GM23248 (cell line): ENCODE data around the gene INTS2. TPM values are rescaled to one million over a fixed set of nuclear protein-coding genes. Genes with fewer than 3 reads are reported as not detected.

Experiments used
- DNase-seq: peaks from one replicate; pipeline ENCODE4 v3.0.0-alpha.2; 2015
- H2AFZ ChIP-seq: fragments of 200-600 bp; sonication (generic); 2 replicates; pipeline ENCODE4 v1.6.1; 2016; ENCODE audit warnings: antibody characterized with exemption
- H3F3A ChIP-seq: fragments of 200-600 bp; sonication (generic); 2 replicates; pipeline ENCODE4 v1.6.1; 2016; ENCODE audit warnings: mild to moderate bottlenecking, antibody characterized with exemption, mixed run types; ENCODE audit not compliant: insufficient read depth
- H3K27ac ChIP-seq: fragments of 200-600 bp; sonication (generic); 2 replicates; pipeline ENCODE4 v1.5.1; 2016; ENCODE audit warnings: mild to moderate bottlenecking
- H3K27me3 ChIP-seq: fragments of 200-600 bp; sonication (generic); replicated peaks from 2 replicates; pipeline ENCODE4 v1.6.1; 2016; ENCODE audit warnings: mild to moderate bottlenecking; ENCODE audit not compliant: insufficient read depth
- H3K36me3 ChIP-seq: fragments of 200-600 bp; sonication (generic); 2 replicates; pipeline ENCODE4 v1.6.1; 2016; ENCODE audit warnings: low read depth, mild to moderate bottlenecking
- H3K4me1 ChIP-seq: fragments of 200-600 bp; sonication (generic); 2 replicates; pipeline ENCODE4 v1.6.1; 2016; ENCODE audit warnings: mild to moderate bottlenecking; ENCODE audit not compliant: insufficient read depth
- H3K4me2 ChIP-seq: fragments of 200-600 bp; sonication (generic); one replicate; pipeline ENCODE4 v1.6.1; 2016; ENCODE audit warnings: mild to moderate bottlenecking; ENCODE audit not compliant: unreplicated experiment
- H3K4me3 ChIP-seq: fragments of 200-600 bp; sonication (generic); 2 replicates; pipeline ENCODE4 v1.5.1; 2016; ENCODE audit warnings: mild to moderate bottlenecking
- H3K79me2 ChIP-seq: fragments of 200-600 bp; sonication (generic); 2 replicates; pipeline ENCODE4 v1.6.1; 2016; ENCODE audit warnings: mild to moderate bottlenecking; ENCODE audit not compliant: insufficient read depth
- H3K9ac ChIP-seq: fragments of 200-600 bp; sonication (generic); 2 replicates; pipeline ENCODE4 v1.6.1; 2016; ENCODE audit warnings: mild to moderate bottlenecking
- H3K9me2 ChIP-seq: fragments of 200-600 bp; sonication (generic); 2 replicates; pipeline ENCODE4 v1.6.1; 2016; ENCODE audit warnings: mixed run types, mild to moderate bottlenecking, moderate library complexity; ENCODE audit not compliant: insufficient read depth
- H3K9me3 ChIP-seq: fragments of 200-600 bp; sonication (generic); one replicate; pipeline ENCODE4 v1.6.1; 2017; ENCODE audit warnings: low read depth
- H4K20me1 ChIP-seq: fragments of 200-600 bp; sonication (generic); 2 replicates; pipeline ENCODE4 v1.6.0; 2016; ENCODE audit not compliant: insufficient read depth
- EZH2 ChIP-seq: fragments of 200-600 bp; sonication (generic); IDR thresholded peaks from 2 replicates; pipeline ENCODE4 v1.6.1; 2018; ENCODE audit warnings: antibody characterized with exemption, mild to moderate bottlenecking; ENCODE audit not compliant: insufficient read depth, poor library complexity, severe bottlenecking
- EZH2phosphoT487 ChIP-seq: fragments of 200-600 bp; sonication (generic); IDR thresholded peaks from 2 replicates; pipeline ENCODE4 v1.6.1; 2018; ENCODE audit warnings: antibody characterized with exemption, moderate library complexity, mild to moderate bottlenecking, low read depth; ENCODE audit not compliant: insufficient read depth
- WGBS, 2 experiments: methylation state at CpG; one replicate each; pipeline ENCODE4 v1.1.6; 2015 to 2017; ENCODE audit warnings: low lambda C conversion rate in 2 of 2, low coverage in 1 of 2; ENCODE audit errors: missing lambda C conversion rate in 2 of 2; 5-methylcytosine and 5-hydroxymethylcytosine counted together
- in situ Hi-C: fragments of 300-500 bp; cut with MboI; formaldehyde crosslinking; loops from 2 replicates; pipeline ENCODE4 v1.15.0; 2020
- polyA plus RNA-seq: library from polyadenylated mRNA; unstranded; fragments of >200 nt; fragmentation: Nextera tagmentation; extraction: Ambion mirVana; gene quantifications from 2 replicates; pipeline ENCODE4 v1.2.1, GENCODE V29; 2016
- total RNA-seq: library from RNA; depleted of rRNA; stranded (reverse); fragments of >200 nt; shearing (Covaris generic); gene quantifications from 2 replicates; pipeline ENCODE4 v1.2.3, GENCODE V29; 2014

The INTS2 gene
- total and polyA plus RNA-seq, 2 experiments from 2014 or later: 3.2 to 7.8 TPM

DNA sequence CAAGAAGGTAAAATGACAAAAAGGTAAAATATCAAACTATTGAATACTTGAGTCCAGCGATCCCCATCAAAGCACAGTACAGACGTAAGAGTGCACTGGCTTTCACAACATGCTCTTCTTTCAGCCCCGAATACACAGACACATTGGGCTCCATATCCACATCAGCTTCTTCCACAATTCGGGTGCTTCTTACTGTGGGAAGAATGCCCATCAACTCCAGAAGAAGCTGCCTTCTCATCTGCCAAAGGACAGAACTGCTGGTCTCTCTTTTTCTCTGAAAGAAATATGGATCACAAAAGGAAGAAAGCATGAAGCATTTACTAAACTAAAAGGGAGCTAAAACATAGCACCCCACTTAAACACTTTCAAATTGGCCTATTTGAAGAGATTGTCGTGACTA is 20.4 kb downstream of the INTS2 start:
- Histone ChIP-seq H3K9ac (no peak overlapping the region), H4K20me1 (no peaks in the 10 kb centered on the region), H3K4me2 (no peak overlapping the region), H3K27me3 (no peaks in the 10 kb centered on the region), H3K36me3 (peaks cover 44% of the 10 kb centered on the region), H3K9me3 (no peaks in the 10 kb centered on the region), H3K27ac (no peak overlapping the region), H3K4me3 (no peak overlapping the region), H3K9me2 (no peaks in the 10 kb centered on the region), H2AFZ (no peak overlapping the region), H3F3A (no peaks in the 10 kb centered on the region), H3K4me1 (no peaks in the 10 kb centered on the region), H3K79me2 (no peaks in the 10 kb centered on the region)
- TF ChIP-seq EZH2phosphoT487 (no peak), EZH2 (no peak)
- WGBS, 2 experiments: 94 to 95% methylated on average over 5 of the region's 5 CpGs
- in situ Hi-C loops: no loop called here
- no peak for DNase-seq

DNA sequence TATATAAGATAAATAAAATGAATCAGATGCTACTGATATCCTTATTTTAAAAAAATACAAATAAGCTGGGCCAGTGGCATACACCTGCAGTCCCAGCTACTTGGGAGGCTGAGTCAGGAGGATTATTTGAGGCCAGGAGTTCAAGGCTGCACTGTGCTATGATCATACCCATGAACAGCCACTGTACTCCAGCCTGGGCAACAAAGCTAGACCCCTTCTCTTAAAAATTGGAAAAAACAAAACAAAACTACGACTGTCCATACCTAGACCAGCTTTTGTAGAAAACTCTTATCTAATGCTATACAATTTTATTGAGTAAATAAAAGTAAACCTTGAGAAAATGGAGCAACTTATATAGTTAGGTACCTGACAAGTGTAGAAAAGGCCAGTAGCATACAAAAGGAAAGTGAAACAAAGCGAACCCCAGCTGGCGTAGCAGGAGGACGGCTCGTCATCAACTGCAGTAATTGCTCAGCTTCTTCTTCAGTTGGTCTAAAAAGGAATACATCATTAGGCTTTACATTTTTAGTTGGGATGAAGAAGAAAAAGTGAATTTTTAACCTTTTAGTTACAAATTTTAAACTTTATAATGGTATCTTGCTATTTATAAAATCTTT is 23.6 kb downstream of the INTS2 start:
- Histone ChIP-seq H3K27me3 (no peaks in the 10 kb centered on the region), H3K4me1 (no peaks in the 10 kb centered on the region), H4K20me1 (no peaks in the 10 kb centered on the region), H3K9ac (no peak overlapping the region), H3K27ac (no peak overlapping the region), H3K36me3 (peaks cover 32% of the 10 kb centered on the region; the same call in 1 of the 2 replicates), H3K79me2 (no peaks in the 10 kb centered on the region), H3K4me3 (no peak overlapping the region), H3F3A (no peaks in the 10 kb centered on the region), H3K9me2 (no peaks in the 10 kb centered on the region), H3K9me3 (no peaks in the 10 kb centered on the region), H2AFZ (no peak overlapping the region), H3K4me2 (no peak overlapping the region)
- in situ Hi-C loops: no loop called here
- TF ChIP-seq EZH2phosphoT487 (no peak), EZH2 (no peak)
- 95 to 97% methylated on average over 5 of the region's 5 CpGs for WGBS, 2 experiments
- DNase-seq: no peak

GRCh38 chr17:61903251-61903650 is 24.5 kb downstream of the INTS2 start:
- in situ Hi-C loops: no loop called here
- peaks cover 29% of the 10 kb centered on the region; the same call in 1 of the 2 replicates for H3K36me3 ChIP-seq
- no peak overlapping the region for H3K27ac ChIP-seq
- H3K4me2 ChIP-seq: no peak overlapping the region
- no peaks in the 10 kb centered on the region for H3K27me3 ChIP-seq
- H3K4me1 ChIP-seq: no peaks in the 10 kb centered on the region
- H3K9me2 ChIP-seq: no peaks in the 10 kb centered on the region
- no peak overlapping the region for H3K4me3 ChIP-seq
- TF ChIP-seq EZH2phosphoT487 (no peak), EZH2 (no peak)
- no peaks in the 10 kb centered on the region for H3F3A ChIP-seq
- 95 to 99% methylated on average over 3 of the region's 3 CpGs for WGBS, 2 experiments
- no peaks in the 10 kb centered on the region for H3K9me3 ChIP-seq
- no peak overlapping the region for H3K9ac ChIP-seq
- no peaks in the 10 kb centered on the region for H4K20me1 ChIP-seq
- no peak for DNase-seq
- H3K79me2 ChIP-seq: no peaks in the 10 kb centered on the region
- no peak overlapping the region for H2AFZ ChIP-seq

GRCh38 chr17:61897548-61898180 is 30.1 kb downstream of the INTS2 start:
- Histone ChIP-seq H3K36me3 (peaks cover 10% of the 10 kb centered on the region; the same call in 1 of the 2 replicates), H3K79me2 (no peaks in the 10 kb centered on the region), H3K9me2 (no peaks in the 10 kb centered on the region), H3F3A (no peaks in the 10 kb centered on the region), H3K27me3 (no peaks in the 10 kb centered on the region), H3K27ac (no peak overlapping the region), H3K9me3 (no peaks in the 10 kb centered on the region), H4K20me1 (no peaks in the 10 kb centered on the region), H3K4me3 (no peak overlapping the region), H3K9ac (no peak overlapping the region), H3K4me1 (no peaks in the 10 kb centered on the region), H3K4me2 (no peak overlapping the region), H2AFZ (no peak overlapping the region)
- DNase-seq: no peak
- WGBS, 2 experiments: 82 to 87% methylated on average over 2 of the region's 2 CpGs
- in situ Hi-C loops: no loop called here
- TF ChIP-seq EZH2 (no peak), EZH2phosphoT487 (no peak)
